GM12864 (cell line): Measurements from ENCODE around the gene CFAP299.

Experiments used
- DNase-seq: peaks from one replicate; pipeline ENCODE4 v3.0.0-alpha.2; 2011; ENCODE audit warnings: low read depth
- H3K4me3 ChIP-seq: 2 replicates; pipeline ENCODE4 v1.5.1; 2011; ENCODE audit warnings: mild to moderate bottlenecking, low read depth, low read length, control low read depth
- CTCF ChIP-seq: IDR thresholded peaks from 2 replicates; pipeline ENCODE4 v1.5.1; 2011; ENCODE audit warnings: low read depth, mild to moderate bottlenecking, moderate library complexity, low read length, control low read depth, inconsistent platforms; ENCODE audit errors: missing control alignments

Gene CFAP299

GRCh38 chr4:80407246-80407645, 71.7 kb downstream of the CFAP299 start:
- H3K4me3 ChIP-seq: no peak overlapping the region
- DNase-seq: no peak
- no peak for TF ChIP-seq CTCF

GRCh38 chr4:80409809-80410208, 74.3 kb downstream of the CFAP299 start:
- H3K4me3 ChIP-seq: no peak overlapping the region
- TF ChIP-seq CTCF: no peak
- no peak for DNase-seq

DNA sequence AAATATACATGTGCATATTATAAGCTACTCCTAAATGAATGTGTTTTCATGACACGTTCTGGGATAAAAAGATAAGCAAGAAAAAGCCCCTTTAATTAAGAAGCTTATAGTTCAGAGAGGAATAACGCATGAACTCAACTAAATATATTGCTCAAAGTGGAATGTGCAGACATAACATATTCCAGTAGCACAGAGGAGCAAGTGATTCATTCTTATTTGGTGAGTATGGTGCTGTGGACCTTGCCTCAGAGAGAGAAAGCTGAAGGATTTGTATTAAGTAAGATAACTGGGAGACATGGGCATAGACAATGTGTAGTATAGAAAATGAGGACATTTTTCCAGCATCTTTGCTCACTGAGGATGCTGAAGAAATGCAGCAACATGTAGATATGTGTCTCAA, 76.8 kb downstream of the CFAP299 start:
- no peak overlapping the region for H3K4me3 ChIP-seq
- no peak for DNase-seq
- TF ChIP-seq CTCF: no peak

DNA sequence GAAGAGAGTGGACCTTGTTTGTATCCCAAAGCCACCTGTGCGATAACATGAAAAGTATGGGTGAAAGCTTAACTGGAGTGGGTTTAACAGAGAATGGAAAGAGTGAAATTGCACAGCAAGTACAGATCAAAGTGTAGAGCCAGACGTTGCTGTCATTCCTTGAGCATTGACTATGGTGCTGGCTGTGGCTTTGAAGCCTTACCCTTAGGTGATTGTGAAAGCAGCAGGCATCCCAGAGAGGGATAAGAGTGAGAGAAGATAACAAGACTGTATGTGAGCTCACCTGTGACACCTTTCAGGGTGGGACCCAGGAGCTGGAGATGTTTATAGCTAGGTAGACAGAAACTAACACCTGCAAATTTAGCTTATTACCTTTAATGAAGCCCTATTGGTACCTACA, 77.6 kb downstream of the CFAP299 start:
- H3K4me3 ChIP-seq: no peak overlapping the region
- DNase-seq: no peak
- no peak for TF ChIP-seq CTCF

GRCh38 chr4:80417019-80417418, 81.5 kb downstream of the CFAP299 start:
- DNase-seq: no peak
- no peak overlapping the region for H3K4me3 ChIP-seq
- no peak for TF ChIP-seq CTCF

- no peak for DNase-seq
- TF ChIP-seq CTCF: no peak
- no peak overlapping the region for H3K4me3 ChIP-seq
These were observed 84.4 kb downstream of the CFAP299 start for GRCh38 chr4:80419946-80420345.

GRCh38 chr4:80420638-80421037, 85.1 kb downstream of the CFAP299 start:
- TF ChIP-seq CTCF: no peak
- DNase-seq: no peak
- H3K4me3 ChIP-seq: no peak overlapping the region
